Stomach (tissue), 9 donors: ENCODE measurements around the gene MAGI2. TPM values are rescaled to one million over a fixed set of nuclear protein-coding genes. Genes with fewer than 3 reads are reported as not detected.
A peak's percentile ranks its signal among the peaks of the same experiment; 100 is the strongest.
"Not testable (repeated sequence)": the region's sequence is repeated elsewhere in the genome, so short reads cannot be mapped to it uniquely, and the experiment has no call there.

Source experiments
- DNase-seq, 2 donors: peaks; one replicate each; pipeline versions ENCODE4 v3.0.0 to v3.0.0-alpha.2; 2013 to 2019
- H3K27ac ChIP-seq, 5 donors: fragments of 200-600 bp in 4 of 5; sonication (generic) in 4 of 5; one replicate each; pipeline ENCODE4 v1.5.1; 2013 to 2019; ENCODE audit warnings: mild to moderate bottlenecking in 1 of 5, moderate library complexity in 1 of 5
- H3K27me3 ChIP-seq, 3 donors: fragments of 200-600 bp; sonication (generic); one replicate each; pipeline ENCODE4 v1.5.1; 2017 to 2019; ENCODE audit warnings: mixed run types in 1 of 3
- H3K36me3 ChIP-seq, 4 donors: fragments of 200-600 bp; sonication (generic); 1 replicate in 3 of 4; 2 replicates in 1 of 4; pipeline ENCODE4 v1.5.1; 2016 to 2019
- H3K4me1 ChIP-seq, 4 donors: fragments of 200-600 bp; sonication (generic); one replicate each; pipeline ENCODE4 v1.5.1; 2016 to 2019
- H3K4me3 ChIP-seq, 4 donors: fragments of 200-600 bp; sonication (generic) in 3 of 4; one replicate each; pipeline ENCODE4 v1.5.1; 2016 to 2019; ENCODE audit warnings: mild to moderate bottlenecking in 1 of 4
- H3K9me3 ChIP-seq, 4 donors: fragments of 200-600 bp; sonication (generic); one replicate each; pipeline ENCODE4 v1.5.1; 2016 to 2019
- EP300 ChIP-seq: sonication (generic); formaldehyde crosslinking; IDR thresholded peaks from one replicate; pipeline ENCODE4 v1.6.1; 2017; ENCODE audit warnings: antibody characterized with exemption
- POLR2A ChIP-seq, 4 donors: fragments of 450-650 bp; IDR thresholded peaks; one replicate each; pipeline ENCODE4 v1.6.1; 2016; ENCODE audit warnings: antibody characterized with exemption in 4 of 4, control low read depth in 2 of 4, mild to moderate bottlenecking in 1 of 4, moderate library complexity in 1 of 4
- POLR2AphosphoS5 ChIP-seq, 3 donors: sonication (generic); formaldehyde crosslinking; IDR thresholded peaks; one replicate each; pipeline ENCODE4 v1.6.1; 2016; ENCODE audit warnings: antibody characterized with exemption in 3 of 3
- WGBS, 5 donors: extraction: QIAGEN DNeasy Blood & Tissue Kit in 3 of 5; methylation state at CpG; one replicate each; pipeline versions ENCODE4 v1.1.5 to v1.1.7; 2013 to 2018; 5-methylcytosine and 5-hydroxymethylcytosine counted together
- intact Hi-C: fragments of 100-400 bp; cut with DNase I; formaldehyde crosslinking; loops from one replicate; pipeline ENCODE4 v1.15.1; 2023; ENCODE audit warnings: low total_unique reads
- polyA plus RNA-seq, 3 donors: library from polyadenylated mRNA; stranded (reverse); fragments of 200-250 nt; gene quantifications; one replicate each; pipeline ENCODE4 v1.2.3, GENCODE V29; 2013
- total RNA-seq, 5 donors: library from RNA; depleted of rRNA; stranded (reverse); fragments of >200 nt; gene quantifications; one replicate each; pipeline versions ENCODE4 v1.1.0 to v1.2.3, GENCODE V29; 2014 to 2016
- TF ChIP-seq, protein P1 (sequence below), 7 experiments: fragments of 450-650 bp in 4 of 7; fragments of 200-600 bp in 3 of 7; sonication (generic) in 3 of 7; IDR thresholded peaks; one replicate each; pipeline ENCODE4 v1.5.1; 2016 to 2019; ENCODE audit warnings: antibody characterized with exemption in 7 of 7, control low read depth in 2 of 7, mild to moderate bottlenecking in 1 of 7
- donor health status: healthy with polysubstance abuse.
- donor health status: Bipolar disorder and iron deficiency.
- donor health status: healthy.

The MAGI2 gene
- total and polyA plus RNA-seq, 8 donors, result 0.92 to 53.9 (median 5.8) TPM

- H3K36me3 ChIP-seq, result no peaks in the 10 kb centered on the region
- H3K4me1 ChIP-seq, result no peaks in the 10 kb centered on the region
- no peak overlapping the region for H3K4me3 ChIP-seq
- H3K27me3 ChIP-seq, result no peaks in the 10 kb centered on the region
- 83 to 85% (median 83%) methylated on average over 5 of the region's 5 CpGs for WGBS, 5 donors
- intact Hi-C loops, result no loop called here
- no peaks in the 10 kb centered on the region for H3K9me3 ChIP-seq
- peak in 1 of 2 donors; percentile 12 for DNase-seq
- TF ChIP-seq, protein P1, sequence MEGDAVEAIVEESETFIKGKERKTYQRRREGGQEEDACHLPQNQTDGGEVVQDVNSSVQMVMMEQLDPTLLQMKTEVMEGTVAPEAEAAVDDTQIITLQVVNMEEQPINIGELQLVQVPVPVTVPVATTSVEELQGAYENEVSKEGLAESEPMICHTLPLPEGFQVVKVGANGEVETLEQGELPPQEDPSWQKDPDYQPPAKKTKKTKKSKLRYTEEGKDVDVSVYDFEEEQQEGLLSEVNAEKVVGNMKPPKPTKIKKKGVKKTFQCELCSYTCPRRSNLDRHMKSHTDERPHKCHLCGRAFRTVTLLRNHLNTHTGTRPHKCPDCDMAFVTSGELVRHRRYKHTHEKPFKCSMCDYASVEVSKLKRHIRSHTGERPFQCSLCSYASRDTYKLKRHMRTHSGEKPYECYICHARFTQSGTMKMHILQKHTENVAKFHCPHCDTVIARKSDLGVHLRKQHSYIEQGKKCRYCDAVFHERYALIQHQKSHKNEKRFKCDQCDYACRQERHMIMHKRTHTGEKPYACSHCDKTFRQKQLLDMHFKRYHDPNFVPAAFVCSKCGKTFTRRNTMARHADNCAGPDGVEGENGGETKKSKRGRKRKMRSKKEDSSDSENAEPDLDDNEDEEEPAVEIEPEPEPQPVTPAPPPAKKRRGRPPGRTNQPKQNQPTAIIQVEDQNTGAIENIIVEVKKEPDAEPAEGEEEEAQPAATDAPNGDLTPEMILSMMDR (IDR thresholded peaks at IDR 0.05), result no peak
- H3K27ac ChIP-seq, result no peak overlapping the region
Observed at GRCh38 chr7:78587443-78588044, 865.9 kb downstream of the MAGI2 start.

DNA sequence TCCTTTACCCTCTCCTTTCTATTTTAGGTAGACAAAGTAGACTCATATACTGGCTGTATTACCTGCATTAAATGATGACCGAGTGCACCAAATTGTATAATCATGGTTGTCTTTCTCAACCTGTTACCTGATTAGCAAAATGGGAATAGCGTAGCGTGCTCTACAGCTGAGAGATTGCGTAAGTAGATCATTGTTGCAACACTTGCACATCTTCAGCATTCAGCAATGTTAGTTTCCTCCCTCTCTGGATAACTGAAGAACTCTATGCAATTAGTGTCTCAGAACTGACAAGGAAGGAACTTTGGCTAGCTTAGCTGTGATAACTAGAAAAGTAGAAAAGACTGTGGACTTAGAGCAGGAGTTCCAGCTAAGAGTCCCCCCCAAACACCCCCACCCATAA lies 867.5 kb downstream of the MAGI2 start:
- Histone ChIP-seq H3K4me3 (no peak overlapping the region), H3K4me1 (no peaks in the 10 kb centered on the region), H3K36me3 (no peaks in the 10 kb centered on the region), H3K9me3 (no peaks in the 10 kb centered on the region), H3K27me3 (no peaks in the 10 kb centered on the region), H3K27ac (no peak overlapping the region)
- intact Hi-C loops, result no loop called here
- WGBS, 5 donors, result 86 to 93% (median 92%) methylated on average over 4 of the region's 4 CpGs
- TF ChIP-seq POLR2AphosphoS5 (IDR thresholded peaks at IDR 0.05) (no peak), EP300 (no peak), POLR2A (IDR thresholded peaks at IDR 0.05) (no peak)
- TF ChIP-seq, protein P1 (IDR thresholded peaks at IDR 0.05), result no peak
- DNase-seq, result no peak

GRCh38 chr7:78578686-78579085 lies 874.8 kb downstream of the MAGI2 start:
- 15 to 42% (median 23%) methylated on average over 2 of the region's 2 CpGs for WGBS, 5 donors
- H3K4me3 ChIP-seq, result no peak overlapping the region
- TF ChIP-seq POLR2AphosphoS5 (IDR thresholded peaks at IDR 0.05) (no peak), EP300 (no peak), POLR2A (IDR thresholded peaks at IDR 0.05) (no peak)
- TF ChIP-seq, protein P1 (IDR thresholded peaks at IDR 0.05), result no peak
- no peaks in the 10 kb centered on the region for H3K27me3 ChIP-seq
- intact Hi-C loops, result no loop called here
- H3K9me3 ChIP-seq, result no peaks in the 10 kb centered on the region
- H3K27ac ChIP-seq, result no peak overlapping the region
- no peak for DNase-seq
- H3K36me3 ChIP-seq, result no peaks in the 10 kb centered on the region
- H3K4me1 ChIP-seq, result no peaks in the 10 kb centered on the region

DNA sequence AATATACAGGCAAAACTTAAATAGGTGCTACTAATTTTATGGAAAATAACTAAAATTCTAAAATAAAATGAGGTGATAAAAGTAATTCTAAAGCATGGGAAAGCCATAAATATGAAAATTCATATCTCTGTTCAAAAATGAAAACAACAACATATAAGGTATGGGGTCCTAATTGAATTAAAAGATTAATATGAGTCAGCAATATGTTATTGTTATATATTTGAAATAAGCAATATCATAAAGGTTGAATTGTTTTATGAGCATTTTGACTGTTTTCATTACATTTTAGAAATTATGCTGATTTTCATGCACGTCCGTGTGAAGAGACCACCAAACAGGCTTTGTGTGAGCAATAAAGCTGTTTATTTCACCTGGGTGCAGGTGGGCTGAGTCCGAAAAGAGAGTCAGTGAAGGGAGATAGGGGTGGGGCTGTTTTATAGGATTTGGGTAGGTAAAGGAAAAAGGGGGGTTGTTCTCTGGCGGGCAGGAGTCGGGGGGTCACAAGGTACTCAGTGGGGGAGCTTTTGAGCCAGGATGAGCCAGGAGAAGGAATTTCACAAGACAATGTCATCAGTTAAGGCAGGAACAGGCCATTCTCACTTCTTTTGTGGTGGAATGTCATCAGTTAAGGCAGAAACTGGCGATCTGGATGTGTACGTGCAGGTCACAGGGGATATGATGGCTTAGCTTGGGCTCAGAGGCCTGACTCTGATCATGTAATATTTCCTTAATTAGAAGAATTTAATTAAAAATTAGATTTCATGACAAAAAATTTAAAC lies 876.1 kb downstream of the MAGI2 start:
- DNase-seq, H3K4me1 ChIP-seq, H3K27ac ChIP-seq, H3K27me3 ChIP-seq, H3K36me3 ChIP-seq, H3K9me3 ChIP-seq, intact Hi-C loops, H3K4me3 ChIP-seq: not testable (repeated sequence)
- WGBS, 5 donors, result 72 to 84% (median 82%) methylated on average over 6 to 7 of the region's 7 CpGs

DNA sequence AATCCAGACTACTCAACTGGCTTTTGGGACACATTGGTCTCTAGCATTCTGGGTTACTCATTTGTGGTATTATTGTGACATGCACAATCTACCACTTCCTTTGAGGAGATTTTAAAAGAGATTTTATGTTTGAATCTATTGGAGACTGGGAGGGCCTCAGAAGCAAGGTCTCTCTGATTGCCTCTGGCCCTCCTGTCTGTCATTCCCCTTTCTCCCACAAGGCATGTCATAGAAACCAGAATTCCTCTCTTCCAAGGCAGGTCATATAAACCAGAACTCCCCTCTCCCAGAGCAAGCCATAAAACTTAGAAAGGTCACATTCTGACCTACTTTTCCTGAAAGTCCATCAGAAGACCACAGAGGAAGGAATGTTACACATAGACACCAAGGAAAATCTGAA lies 877.2 kb downstream of the MAGI2 start:
- no peak for DNase-seq
- no peak for TF ChIP-seq POLR2AphosphoS5 (IDR thresholded peaks at IDR 0.05)
- TF ChIP-seq, protein P1 (IDR thresholded peaks at IDR 0.05), result no peak
- TF ChIP-seq POLR2A (IDR thresholded peaks at IDR 0.05), result no peak
- no peak for TF ChIP-seq EP300
- H3K27ac ChIP-seq, result no peak overlapping the region
- no peak overlapping the region for H3K4me3 ChIP-seq
- no peaks in the 10 kb centered on the region for H3K4me1 ChIP-seq
- no peaks in the 10 kb centered on the region for H3K9me3 ChIP-seq
- H3K36me3 ChIP-seq, result no peaks in the 10 kb centered on the region
- intact Hi-C loops, result no loop called here
- no peaks in the 10 kb centered on the region for H3K27me3 ChIP-seq
